Kidney epithelial cell (primary cell): ENCODE results near the gene UBE2L6. TPM values are rescaled to one million over a fixed set of nuclear protein-coding genes. Genes with fewer than 3 reads are reported as not detected.
A peak's percentile ranks its signal among the peaks of the same experiment; 100 is the strongest.

Experiments
- DNase-seq: peaks from one replicate; pipeline ENCODE4 v3.0.0-alpha.2; 2010; ENCODE audit warnings: low read depth
- H3K27me3 ChIP-seq: 2 replicates; pipeline ENCODE4 v1.6.0; 2011; ENCODE audit warnings: low read length; ENCODE audit not compliant: control insufficient read depth, insufficient read depth
- H3K36me3 ChIP-seq: 2 replicates; pipeline ENCODE4 v1.5.1; 2011; ENCODE audit warnings: low read length; ENCODE audit not compliant: control insufficient read depth, insufficient read depth
- H3K4me3 ChIP-seq: 2 replicates; pipeline ENCODE4 v1.5.1; 2011; ENCODE audit warnings: low read depth, mild to moderate bottlenecking, control low read depth, low read length
- CTCF ChIP-seq: IDR thresholded peaks from 2 replicates; pipeline ENCODE4 v1.5.1; 2011; ENCODE audit warnings: mild to moderate bottlenecking, moderate library complexity, low read length, control low read depth, inconsistent platforms; ENCODE audit not compliant: insufficient read depth, poor library complexity, severe bottlenecking
- total RNA-seq: library from RNA; depleted of rRNA; stranded (reverse); fragments of >200 nt; gene quantifications from 2 replicates; pipeline ENCODE4 v1.2.3, GENCODE V29; 2015

UBE2L6 gene
- total RNA-seq, result 44.0 and 47.1 TPM in 2 replicates

DNA sequence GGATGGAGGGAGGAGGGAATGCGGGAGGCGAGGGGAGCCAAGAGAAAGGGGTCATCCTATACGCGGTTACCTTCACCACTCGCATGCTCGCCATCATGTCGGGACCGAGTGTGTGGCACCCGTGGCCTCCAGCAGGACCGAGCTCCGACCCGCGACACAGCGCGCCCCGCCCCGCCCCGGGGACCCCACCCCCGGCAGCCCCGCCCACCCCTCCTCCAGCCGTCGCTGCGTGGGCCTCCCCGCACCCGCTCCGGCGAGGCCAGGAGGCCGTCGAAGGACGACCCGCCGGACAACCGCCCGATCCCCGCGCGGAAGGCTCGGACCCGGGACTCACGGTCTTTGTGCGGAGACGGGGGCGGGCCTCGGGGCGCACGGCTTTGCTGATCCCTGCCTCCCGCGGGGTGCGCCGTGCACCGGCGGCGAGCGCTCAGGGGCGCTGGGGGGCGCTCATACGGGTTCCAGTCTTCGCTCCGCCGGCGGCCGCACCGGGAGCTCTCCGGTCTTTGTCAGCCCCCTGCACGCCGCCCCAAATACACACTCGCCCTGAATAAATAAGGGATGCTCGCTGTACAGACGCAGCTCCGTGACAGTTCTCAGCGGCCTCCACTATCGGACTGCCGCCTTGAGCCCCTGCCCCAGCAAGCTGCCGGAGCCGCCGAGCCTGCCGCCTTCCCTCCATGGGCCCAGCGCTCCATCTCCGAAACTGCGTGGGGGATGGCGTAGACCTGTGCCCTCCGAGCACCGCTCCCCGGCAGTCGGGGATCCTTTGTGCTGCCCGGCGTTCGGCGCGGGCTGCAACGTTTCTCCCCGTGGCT is at the start of gene UBE2L6:
Gene UBE2L6, minus strand, starts transcription at position 158 of the 815 bp plus-strand sequence. Its CDS starts 61 bp downstream, at position 97.
- no peak for TF ChIP-seq CTCF
- DNase-seq, result no peak
- no peaks in the 10 kb centered on the region for H3K27me3 ChIP-seq
- no peaks in the 10 kb centered on the region for H3K36me3 ChIP-seq
- H3K4me3 ChIP-seq, result peak within 1 kb of the TSS; percentile 77

DNA sequence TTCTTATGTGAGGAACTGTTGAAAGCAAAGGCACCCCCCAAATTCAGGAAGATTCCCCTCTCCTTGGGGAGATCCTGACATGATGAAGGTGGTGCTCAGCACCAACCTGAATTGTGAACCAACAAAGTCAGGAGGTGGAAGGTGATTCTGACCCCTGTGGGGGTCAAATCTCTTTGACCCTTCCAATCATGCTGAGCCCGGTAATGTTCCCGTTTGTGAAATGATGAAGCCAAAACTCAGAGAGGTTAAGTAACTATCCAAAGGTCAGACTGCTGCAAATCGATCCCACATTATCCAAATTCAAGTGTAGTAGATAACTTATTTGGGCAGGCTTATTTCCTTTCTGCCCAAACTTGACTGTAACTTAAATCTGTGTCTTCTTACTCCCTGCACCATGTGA is 49.1 kb upstream of the UBE2L6 start:
- no peaks in the 10 kb centered on the region for H3K36me3 ChIP-seq
- no peak overlapping the region for H3K4me3 ChIP-seq
- H3K27me3 ChIP-seq, result peaks cover 2% of the 10 kb centered on the region
- no peak for DNase-seq
- TF ChIP-seq CTCF, result no peak

- Histone ChIP-seq H3K4me3 (no peak overlapping the region), H3K27me3 (peaks cover 2% of the 10 kb centered on the region), H3K36me3 (no peaks in the 10 kb centered on the region)
- DNase-seq, result no peak
- no peak for TF ChIP-seq CTCF
Measured at GRCh38 chr11:57615308-57615707, 47.8 kb upstream of the UBE2L6 start.

DNA sequence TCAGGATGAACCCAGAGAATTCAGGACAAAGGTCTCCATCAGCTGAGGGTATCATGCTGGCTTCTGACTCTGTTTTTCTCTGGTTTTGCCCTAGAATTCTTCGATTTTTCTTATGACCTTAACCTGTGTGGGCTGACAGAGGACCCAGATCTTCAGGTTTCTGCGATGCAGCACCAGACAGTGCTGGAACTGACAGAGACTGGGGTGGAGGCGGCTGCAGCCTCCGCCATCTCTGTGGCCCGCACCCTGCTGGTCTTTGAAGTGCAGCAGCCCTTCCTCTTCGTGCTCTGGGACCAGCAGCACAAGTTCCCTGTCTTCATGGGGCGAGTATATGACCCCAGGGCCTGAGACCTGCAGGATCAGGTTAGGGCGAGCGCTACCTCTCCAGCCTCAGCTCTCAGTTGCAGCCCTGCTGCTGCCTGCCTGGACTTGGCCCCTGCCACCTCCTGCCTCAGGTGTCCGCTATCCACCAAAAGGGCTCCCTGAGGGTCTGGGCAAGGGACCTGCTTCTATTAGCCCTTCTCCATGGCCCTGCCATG is 46.8 kb upstream of the UBE2L6 start:
- TF ChIP-seq CTCF, result no peak
- H3K27me3 ChIP-seq, result peaks cover 2% of the 10 kb centered on the region
- H3K36me3 ChIP-seq, result no peaks in the 10 kb centered on the region
- H3K4me3 ChIP-seq, result no peak overlapping the region
- DNase-seq, result no peak

- Histone ChIP-seq H3K4me3 (no peak overlapping the region), H3K27me3 (peaks cover 2% of the 10 kb centered on the region), H3K36me3 (no peaks in the 10 kb centered on the region)
- TF ChIP-seq CTCF, result no peak
- no peak for DNase-seq
Measured at GRCh38 chr11:57610170-57610569, 42.7 kb upstream of the UBE2L6 start.

DNA sequence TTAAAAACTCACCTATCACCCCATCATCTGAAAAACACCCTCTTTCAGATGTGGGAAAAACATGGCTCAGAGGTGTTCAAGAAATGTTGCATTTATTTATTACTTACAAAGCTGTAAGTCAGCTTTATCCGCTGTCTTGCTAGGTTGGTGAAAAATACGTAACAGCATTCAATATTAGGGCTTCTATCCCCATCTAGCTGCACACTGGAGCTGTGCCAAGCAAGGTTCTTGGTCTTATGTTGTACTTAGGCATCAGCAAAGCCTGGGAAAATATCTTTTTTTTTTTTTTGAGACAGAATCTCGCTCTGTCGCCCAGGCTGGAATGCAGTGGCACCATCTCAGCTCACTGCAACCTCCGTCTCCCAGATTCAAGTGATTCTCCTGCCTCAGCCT is 37.6 kb upstream of the UBE2L6 start:
- TF ChIP-seq CTCF, result no peak
- no peaks in the 10 kb centered on the region for H3K36me3 ChIP-seq
- H3K4me3 ChIP-seq, result no peak overlapping the region
- H3K27me3 ChIP-seq, result no peaks in the 10 kb centered on the region
- no peak for DNase-seq
